ENCODE data around the gene RPA3. TPM values are rescaled to one million over a fixed set of nuclear protein-coding genes. Genes with fewer than 3 reads are reported as not detected.

The RPA3 gene
- total RNA-seq, 1 experiment from 2014 or later: 108 TPM

DNA sequence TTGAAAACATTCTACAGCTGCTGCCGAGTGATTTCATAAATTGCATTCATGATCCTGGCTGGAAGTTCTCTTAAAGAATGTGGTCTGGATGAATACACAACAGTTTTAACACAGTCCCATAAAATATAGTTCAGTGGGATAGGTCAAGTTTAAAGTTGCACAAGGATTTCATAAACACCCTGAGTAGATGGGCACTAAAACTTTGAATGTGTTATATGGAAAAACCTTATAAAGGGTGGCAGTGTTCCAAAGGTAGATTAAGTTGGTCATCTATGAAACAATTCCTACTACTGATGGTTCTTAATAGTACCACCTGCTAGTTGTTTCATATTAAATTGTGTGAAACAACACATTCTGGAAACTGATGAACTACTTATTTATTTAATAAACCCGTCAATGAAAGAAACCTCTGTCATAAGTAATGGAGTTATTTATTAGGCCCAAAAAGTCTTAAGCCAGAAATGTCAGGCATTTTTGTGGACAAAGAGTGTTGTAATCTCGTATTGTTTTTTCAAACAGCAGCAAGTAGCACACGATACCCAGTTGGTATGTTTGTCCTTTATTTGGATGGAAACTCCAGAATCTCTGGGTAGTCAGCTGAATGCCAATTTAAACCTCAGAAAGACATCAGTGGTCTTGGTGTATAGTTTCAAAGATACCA lies 14.3 kb upstream of the RPA3 start:
- H2BK5ac ChIP-seq (ENCODE audit: insufficient read length, low read length): no peak overlapping the region
- H3K27ac ChIP-seq (ENCODE audit: insufficient read length, low read depth, low read length): no peak overlapping the region
- no peak overlapping the region for H2AFZ ChIP-seq (ENCODE audit: low read length)
- TF ChIP-seq, protein P1, sequence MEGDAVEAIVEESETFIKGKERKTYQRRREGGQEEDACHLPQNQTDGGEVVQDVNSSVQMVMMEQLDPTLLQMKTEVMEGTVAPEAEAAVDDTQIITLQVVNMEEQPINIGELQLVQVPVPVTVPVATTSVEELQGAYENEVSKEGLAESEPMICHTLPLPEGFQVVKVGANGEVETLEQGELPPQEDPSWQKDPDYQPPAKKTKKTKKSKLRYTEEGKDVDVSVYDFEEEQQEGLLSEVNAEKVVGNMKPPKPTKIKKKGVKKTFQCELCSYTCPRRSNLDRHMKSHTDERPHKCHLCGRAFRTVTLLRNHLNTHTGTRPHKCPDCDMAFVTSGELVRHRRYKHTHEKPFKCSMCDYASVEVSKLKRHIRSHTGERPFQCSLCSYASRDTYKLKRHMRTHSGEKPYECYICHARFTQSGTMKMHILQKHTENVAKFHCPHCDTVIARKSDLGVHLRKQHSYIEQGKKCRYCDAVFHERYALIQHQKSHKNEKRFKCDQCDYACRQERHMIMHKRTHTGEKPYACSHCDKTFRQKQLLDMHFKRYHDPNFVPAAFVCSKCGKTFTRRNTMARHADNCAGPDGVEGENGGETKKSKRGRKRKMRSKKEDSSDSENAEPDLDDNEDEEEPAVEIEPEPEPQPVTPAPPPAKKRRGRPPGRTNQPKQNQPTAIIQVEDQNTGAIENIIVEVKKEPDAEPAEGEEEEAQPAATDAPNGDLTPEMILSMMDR (conservative IDR thresholded peaks at IDR 0.05): no peak
- H2BK120ac ChIP-seq (ENCODE audit: low read depth, low read length, poor library complexity, severe bottlenecking): no peak overlapping the region
- H3K36me3 Mint-ChIP-seq (ENCODE audit: insufficient read depth in 1 of 3, low read depth in 3 of 3): no peaks in the 10 kb centered on the region
- H2BK12ac ChIP-seq (ENCODE audit: insufficient read length, low read depth, low read length): no peak overlapping the region
- H3K4me3 Mint-ChIP-seq: no peak overlapping the region
- H3K56ac ChIP-seq (ENCODE audit: insufficient read length, low read depth, low read length): no peak overlapping the region
- no peaks in the 10 kb centered on the region for H3K9me3 ChIP-seq (ENCODE audit: control insufficient read depth, low read depth, low read length)
- H3K79me2 ChIP-seq (ENCODE audit: insufficient read depth, low read length): no peaks in the 10 kb centered on the region
- H2AK5ac ChIP-seq (ENCODE audit: insufficient read length, low read length): no peak overlapping the region
- H2BK15ac ChIP-seq (ENCODE audit: low read depth, low read length): no peak overlapping the region
- no CpG with 5 or more reads among the region's 4 CpGs for WGBS (ENCODE audit: extremely low coverage, insufficient read length, low lambda C conversion rate)
- H3K23ac ChIP-seq (ENCODE audit: insufficient read length, low read depth, low read length): no peak overlapping the region
- H4K8ac ChIP-seq (replicated peaks; ENCODE audit: insufficient read length, low read depth, low read length): no peak overlapping the region
- no peaks in the 10 kb centered on the region for H3K9me3 Mint-ChIP-seq
- no peaks in the 10 kb centered on the region for H3K23me2 ChIP-seq (ENCODE audit: insufficient read length, low read depth, low read length, poor library complexity, severe bottlenecking)
- H3K4ac ChIP-seq (ENCODE audit: low read depth, low read length): no peak overlapping the region
- no peaks in the 10 kb centered on the region for H4K20me1 ChIP-seq (ENCODE audit: control insufficient read depth, insufficient read depth, insufficient read length)
- H3K9ac ChIP-seq (ENCODE audit: extremely low read depth, insufficient read length, low read length): no peak overlapping the region
- H3K27me3 ChIP-seq (ENCODE audit: insufficient read depth, low read length): no peaks in the 10 kb centered on the region
- no peaks in the 10 kb centered on the region for H3K27me3 Mint-ChIP-seq (ENCODE audit: low read depth)
- no peak overlapping the region for H3T11ph ChIP-seq (ENCODE audit: low read length)
- H2BK20ac ChIP-seq (ENCODE audit: low read depth, low read length, poor library complexity, severe bottlenecking): no peak overlapping the region
- H4K91ac ChIP-seq (ENCODE audit: insufficient read length, low read depth, low read length): no peak overlapping the region
- no peak for DNase-seq
- H3K14ac ChIP-seq (ENCODE audit: insufficient read depth, low read length): no peak overlapping the region
- H3K18ac ChIP-seq (ENCODE audit: insufficient read length, low read depth, low read length): no peak overlapping the region
- no peak overlapping the region for H3K4me2 ChIP-seq (ENCODE audit: insufficient read depth, insufficient read length, low read length)
- H3K4me1 Mint-ChIP-seq: peaks cover 8 to 14% of the 10 kb centered on the region in 2 experiments
- H3K4me1 ChIP-seq (ENCODE audit: insufficient read depth, low read length): peaks cover 3% of the 10 kb centered on the region; the same call in 1 of the 2 replicates
- H3K27ac Mint-ChIP-seq: no peak overlapping the region
- H3K79me1 ChIP-seq (ENCODE audit: insufficient read depth, low read depth, low read length, poor library complexity, severe bottlenecking): no peaks in the 10 kb centered on the region
- no peak overlapping the region for H4K5ac ChIP-seq (ENCODE audit: insufficient read length, low read depth, low read length)
